ENCODE measurements around the gene JARID2. TPM values are rescaled to one million over a fixed set of nuclear protein-coding genes. Genes with fewer than 3 reads are reported as not detected.

JARID2 gene
- total and polyA plus RNA-seq, 2 of the 8 experiments (the other 6 are each of a cell fraction or from before 2014, with no cell fraction given), result 60.1 to 239 TPM

DNA sequence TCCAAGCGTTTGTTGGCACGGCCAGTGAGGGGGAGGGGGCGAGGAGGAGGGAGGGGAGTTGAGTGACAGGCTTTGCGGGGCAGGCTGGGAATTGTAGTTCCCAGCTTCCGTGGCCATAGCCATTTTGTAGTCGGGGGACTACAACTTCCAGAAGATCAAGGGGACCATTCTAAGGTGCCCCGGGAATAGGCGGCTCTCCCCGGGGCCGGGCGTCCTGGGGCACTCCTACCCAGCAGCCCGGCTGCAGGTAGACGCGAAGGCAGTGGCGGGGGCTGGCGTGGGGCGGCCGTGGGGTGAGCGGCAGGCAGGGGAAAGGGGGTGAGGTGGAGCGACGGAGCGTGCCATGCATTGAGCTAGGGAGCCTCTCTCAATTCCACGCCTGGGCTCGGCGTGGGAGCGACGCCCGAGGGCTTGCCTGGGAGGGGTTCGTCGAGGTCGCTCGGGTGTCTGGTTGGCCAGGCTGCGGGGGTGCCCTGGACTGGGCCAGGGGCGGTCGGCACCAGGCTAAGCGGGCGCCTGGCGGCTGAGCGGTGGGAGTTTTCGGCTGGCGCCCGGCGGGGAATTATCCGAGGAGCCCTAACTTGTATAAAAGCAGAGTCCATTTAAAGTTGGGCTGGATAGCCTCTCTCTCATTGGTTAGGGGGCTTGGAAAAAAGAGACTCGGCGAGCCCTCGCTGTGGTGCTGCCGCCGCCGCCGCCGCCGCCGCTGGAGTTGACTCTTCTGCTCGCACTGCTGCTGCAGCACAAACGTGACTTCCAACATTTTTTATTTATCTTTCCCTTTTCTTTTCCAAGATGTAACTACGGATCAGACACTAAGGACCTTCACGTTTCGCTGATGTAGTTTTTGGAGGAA lies at the start of gene JARID2 (continued):
- TF ChIP-seq, protein P1, sequence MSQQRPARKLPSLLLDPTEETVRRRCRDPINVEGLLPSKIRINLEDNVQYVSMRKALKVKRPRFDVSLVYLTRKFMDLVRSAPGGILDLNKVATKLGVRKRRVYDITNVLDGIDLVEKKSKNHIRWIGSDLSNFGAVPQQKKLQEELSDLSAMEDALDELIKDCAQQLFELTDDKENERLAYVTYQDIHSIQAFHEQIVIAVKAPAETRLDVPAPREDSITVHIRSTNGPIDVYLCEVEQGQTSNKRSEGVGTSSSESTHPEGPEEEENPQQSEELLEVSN (IDR thresholded peaks at IDR 0.05), result no peak
- TF ChIP-seq CBX5 (IDR thresholded peaks at IDR 0.05; ENCODE audit: low read depth, low read length), result no peak
